Liver (tissue), 9 donors: ENCODE data around the gene CENPF. TPM values are rescaled to one million over a fixed set of nuclear protein-coding genes. Genes with fewer than 3 reads are reported as not detected.
"Not testable (repeated sequence)": the region's sequence is repeated elsewhere in the genome, so short reads cannot be mapped to it uniquely, and the experiment has no call there.

Experiments used
- DNase-seq: peaks from one replicate; pipeline ENCODE4 v3.0.0-alpha.2; 2017; ENCODE audit warnings: low spot score
- H3K27ac ChIP-seq, 2 donors: one replicate each; pipeline ENCODE4 v1.7.0; 2013; ENCODE audit warnings: inconsistent platforms in 2 of 2, low read length in 2 of 2, control low read depth in 1 of 2, low read depth in 1 of 2, mild to moderate bottlenecking in 1 of 2
- H3K27me3 ChIP-seq, 4 donors: one replicate each; pipeline versions ENCODE4 v1.6.1 to v1.7.0; 2013; ENCODE audit warnings: low read length in 3 of 4, inconsistent platforms in 1 of 4, mild to moderate bottlenecking in 1 of 4, moderate library complexity in 1 of 4; ENCODE audit not compliant: control insufficient read depth in 4 of 4, insufficient read depth in 4 of 4
- H3K36me3 ChIP-seq, 4 donors: one replicate each; pipeline versions ENCODE4 v1.6.1 to v1.7.0; 2013; ENCODE audit warnings: low read length in 3 of 4, mild to moderate bottlenecking in 3 of 4, low read depth in 1 of 4, moderate library complexity in 1 of 4; ENCODE audit not compliant: control insufficient read depth in 4 of 4, insufficient read depth in 3 of 4
- H3K4me1 ChIP-seq, 4 donors: one replicate each; pipeline versions ENCODE4 v1.6.1 to v1.7.0; 2013; ENCODE audit warnings: low read length in 3 of 4, mild to moderate bottlenecking in 3 of 4, moderate library complexity in 1 of 4; ENCODE audit not compliant: control insufficient read depth in 4 of 4, insufficient read depth in 4 of 4
- H3K4me3 ChIP-seq, 3 donors: one replicate each; pipeline versions ENCODE4 v1.6.1 to v1.7.0; 2013; ENCODE audit warnings: low read length in 3 of 3, control low read depth in 1 of 3, low read depth in 1 of 3, mild to moderate bottlenecking in 1 of 3
- H3K9ac ChIP-seq, 2 donors: one replicate each; pipeline ENCODE4 v1.7.0; 2013; ENCODE audit warnings: low read length in 2 of 2, mild to moderate bottlenecking in 2 of 2, moderate library complexity in 2 of 2, control low read depth in 1 of 2, low read depth in 1 of 2
- H3K9me3 ChIP-seq, 4 donors: one replicate each; pipeline versions ENCODE4 v1.6.1 to v1.7.0; 2013; ENCODE audit warnings: low read length in 3 of 4; ENCODE audit not compliant: control insufficient read depth in 4 of 4
- EGR1 ChIP-seq, 2 donors: IDR thresholded peaks; 2 replicates each; pipeline ENCODE4 v1.6.1; 2016 to 2018; ENCODE audit warnings: antibody characterized with exemption in 2 of 2, low read depth in 2 of 2
- FOXA2 ChIP-seq: IDR thresholded peaks from 2 replicates; pipeline ENCODE4 v1.6.1; 2016; ENCODE audit warnings: antibody characterized with exemption
- HNF4A ChIP-seq, 2 donors: conservative IDR thresholded peaks; 2 replicates each; pipeline ENCODE4 v1.6.1; 2016; ENCODE audit warnings: antibody characterized with exemption in 2 of 2, mild to moderate bottlenecking in 2 of 2
- JUND ChIP-seq, 2 donors: IDR thresholded peaks; 2 replicates each; pipeline ENCODE4 v1.6.1; 2016; ENCODE audit warnings: antibody characterized with exemption in 2 of 2
- NR2F2 ChIP-seq: IDR thresholded peaks from 2 replicates; pipeline ENCODE4 v1.6.1; 2016; ENCODE audit warnings: antibody characterized with exemption
- RAD21 ChIP-seq, 2 donors: IDR thresholded peaks; 2 replicates each; pipeline ENCODE4 v1.6.1; 2016; ENCODE audit warnings: antibody characterized with exemption in 2 of 2, mild to moderate bottlenecking in 2 of 2
- RXRA ChIP-seq, 2 donors: IDR thresholded peaks; 2 replicates each; pipeline ENCODE4 v1.6.1; 2017 to 2018; ENCODE audit warnings: antibody characterized with exemption in 2 of 2, mild to moderate bottlenecking in 1 of 2
- TAF1 ChIP-seq: conservative IDR thresholded peaks from 2 replicates; pipeline ENCODE4 v1.6.1; 2016; ENCODE audit warnings: antibody characterized with exemption, mild to moderate bottlenecking
- YY1 ChIP-seq: IDR thresholded peaks from 2 replicates; pipeline ENCODE4 v1.6.1; 2016; ENCODE audit warnings: antibody characterized with exemption, mild to moderate bottlenecking
- ZBTB33 ChIP-seq: IDR thresholded peaks from 2 replicates; pipeline ENCODE4 v1.6.1; 2016; ENCODE audit warnings: antibody characterized with exemption
- WGBS: extraction: QIAGEN DNeasy Blood & Tissue Kit; methylation state at CpG from one replicate; pipeline ENCODE4 v1.1.7; 2013; 5-methylcytosine and 5-hydroxymethylcytosine counted together
- polyA plus RNA-seq, 2 donors: library from polyadenylated mRNA; stranded (reverse) in 1 of 2; unstranded in 1 of 2; fragments of 200-250 nt in 1 of 2; fragments of >200 nt in 1 of 2; fragmentation: Nextera tagmentation in 1 of 2; extraction: Ambion mirVana in 1 of 2; gene quantifications; one replicate each; pipeline versions ENCODE4 v1.2.1 to v1.2.3, GENCODE V29; 2013 to 2015
- total RNA-seq, 2 donors: library from RNA; depleted of rRNA; stranded (reverse); fragments of >200 nt; gene quantifications; one replicate each; pipeline ENCODE4 v1.2.3, GENCODE V29; 2014
- TF ChIP-seq, protein P1 (sequence below): IDR thresholded peaks from 2 replicates; pipeline ENCODE4 v1.6.1; 2016; ENCODE audit warnings: antibody characterized with exemption
- TF ChIP-seq, protein P2 (sequence below): fragments of 150-350 bp; IDR thresholded peaks from 2 replicates; pipeline ENCODE4 v1.5.1; 2017; ENCODE audit warnings: improper control_type of control experiment, low read depth, low read length; ENCODE audit not compliant: missing input control
- TF ChIP-seq, protein P3 (sequence below): IDR thresholded peaks from 2 replicates; pipeline ENCODE4 v1.6.1; 2016; ENCODE audit warnings: antibody characterized with exemption, mild to moderate bottlenecking
- donor health status: healthy.
- donor health status: healthy.
- donor health status: healthy.
- donor health status: healthy.
- donor health status: healthy.

CENPF gene
- total and polyA plus RNA-seq, 4 donors, result 0.08 to 47.3 (median 1.5) TPM

DNA sequence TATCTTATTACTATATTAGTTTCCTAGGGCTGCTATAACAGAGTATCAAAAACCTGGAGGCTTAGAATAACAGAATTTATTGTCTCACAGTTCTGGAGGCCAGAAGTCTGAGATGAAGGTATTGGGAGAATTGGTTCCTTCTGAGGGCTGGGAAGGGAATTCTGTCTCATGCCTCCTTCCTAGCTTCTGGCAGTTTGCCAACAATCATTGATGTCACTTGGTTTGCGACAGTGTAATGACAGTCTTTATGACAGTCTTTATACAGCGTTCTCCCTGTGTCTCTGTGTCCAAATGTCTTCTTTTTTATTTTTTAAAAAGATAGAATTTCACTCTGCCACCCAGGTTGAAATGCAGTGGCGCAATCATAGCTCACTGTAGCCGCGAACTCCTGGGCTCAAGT lies 15.8 kb upstream of the CENPF start (continued):
- no peak for TF ChIP-seq JUND (IDR thresholded peaks at IDR 0.05)
- TF ChIP-seq FOXA2, result no peak

DNA sequence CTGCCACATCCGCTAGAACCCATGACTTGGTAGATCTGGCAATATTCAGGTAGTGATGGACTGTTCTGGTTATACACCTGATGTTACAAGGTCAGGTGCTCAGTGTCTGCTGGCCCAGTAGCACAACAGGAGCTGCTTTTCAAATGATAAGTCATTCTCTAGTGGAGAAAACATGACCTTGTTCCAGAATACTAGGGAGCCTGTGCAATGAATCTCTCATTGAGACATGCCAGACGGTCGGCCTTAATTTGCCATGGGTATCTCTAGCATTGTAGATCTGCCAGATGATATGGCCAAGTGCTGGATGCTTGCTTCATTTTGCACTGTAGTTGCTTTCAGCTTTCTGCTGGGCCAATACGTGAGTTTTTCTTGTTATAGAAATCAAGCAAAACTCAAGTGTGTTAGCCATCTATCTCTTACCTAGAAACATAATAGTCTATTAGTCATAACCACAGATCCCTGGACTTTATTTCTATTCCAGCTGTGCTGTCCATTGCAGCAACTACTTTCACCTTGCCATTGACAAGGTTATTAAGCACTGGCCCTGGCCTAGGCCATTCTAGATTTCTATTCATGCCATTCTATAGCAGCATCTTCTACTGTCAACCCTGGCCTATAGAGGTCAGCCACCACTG lies 13.9 kb upstream of the CENPF start:
- no peak overlapping the region for H3K27ac ChIP-seq
- no peaks in the 10 kb centered on the region for H3K36me3 ChIP-seq
- DNase-seq, result no peak
- H3K27me3 ChIP-seq, result no peaks in the 10 kb centered on the region
- TF ChIP-seq YY1 (no peak), FOXA2 (no peak), RAD21 (IDR thresholded peaks at IDR 0.05) (no peak), HNF4A (conservative IDR thresholded peaks at IDR 0.05) (no peak), NR2F2 (no peak), RXRA (IDR thresholded peaks at IDR 0.05) (no peak), TAF1 (no peak)
- TF ChIP-seq, protein P1, sequence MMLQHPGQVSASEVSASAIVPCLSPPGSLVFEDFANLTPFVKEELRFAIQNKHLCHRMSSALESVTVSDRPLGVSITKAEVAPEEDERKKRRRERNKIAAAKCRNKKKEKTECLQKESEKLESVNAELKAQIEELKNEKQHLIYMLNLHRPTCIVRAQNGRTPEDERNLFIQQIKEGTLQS, result no peak
- TF ChIP-seq, protein P2, sequence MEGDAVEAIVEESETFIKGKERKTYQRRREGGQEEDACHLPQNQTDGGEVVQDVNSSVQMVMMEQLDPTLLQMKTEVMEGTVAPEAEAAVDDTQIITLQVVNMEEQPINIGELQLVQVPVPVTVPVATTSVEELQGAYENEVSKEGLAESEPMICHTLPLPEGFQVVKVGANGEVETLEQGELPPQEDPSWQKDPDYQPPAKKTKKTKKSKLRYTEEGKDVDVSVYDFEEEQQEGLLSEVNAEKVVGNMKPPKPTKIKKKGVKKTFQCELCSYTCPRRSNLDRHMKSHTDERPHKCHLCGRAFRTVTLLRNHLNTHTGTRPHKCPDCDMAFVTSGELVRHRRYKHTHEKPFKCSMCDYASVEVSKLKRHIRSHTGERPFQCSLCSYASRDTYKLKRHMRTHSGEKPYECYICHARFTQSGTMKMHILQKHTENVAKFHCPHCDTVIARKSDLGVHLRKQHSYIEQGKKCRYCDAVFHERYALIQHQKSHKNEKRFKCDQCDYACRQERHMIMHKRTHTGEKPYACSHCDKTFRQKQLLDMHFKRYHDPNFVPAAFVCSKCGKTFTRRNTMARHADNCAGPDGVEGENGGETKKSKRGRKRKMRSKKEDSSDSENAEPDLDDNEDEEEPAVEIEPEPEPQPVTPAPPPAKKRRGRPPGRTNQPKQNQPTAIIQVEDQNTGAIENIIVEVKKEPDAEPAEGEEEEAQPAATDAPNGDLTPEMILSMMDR, result no peak
- TF ChIP-seq, protein P3, sequence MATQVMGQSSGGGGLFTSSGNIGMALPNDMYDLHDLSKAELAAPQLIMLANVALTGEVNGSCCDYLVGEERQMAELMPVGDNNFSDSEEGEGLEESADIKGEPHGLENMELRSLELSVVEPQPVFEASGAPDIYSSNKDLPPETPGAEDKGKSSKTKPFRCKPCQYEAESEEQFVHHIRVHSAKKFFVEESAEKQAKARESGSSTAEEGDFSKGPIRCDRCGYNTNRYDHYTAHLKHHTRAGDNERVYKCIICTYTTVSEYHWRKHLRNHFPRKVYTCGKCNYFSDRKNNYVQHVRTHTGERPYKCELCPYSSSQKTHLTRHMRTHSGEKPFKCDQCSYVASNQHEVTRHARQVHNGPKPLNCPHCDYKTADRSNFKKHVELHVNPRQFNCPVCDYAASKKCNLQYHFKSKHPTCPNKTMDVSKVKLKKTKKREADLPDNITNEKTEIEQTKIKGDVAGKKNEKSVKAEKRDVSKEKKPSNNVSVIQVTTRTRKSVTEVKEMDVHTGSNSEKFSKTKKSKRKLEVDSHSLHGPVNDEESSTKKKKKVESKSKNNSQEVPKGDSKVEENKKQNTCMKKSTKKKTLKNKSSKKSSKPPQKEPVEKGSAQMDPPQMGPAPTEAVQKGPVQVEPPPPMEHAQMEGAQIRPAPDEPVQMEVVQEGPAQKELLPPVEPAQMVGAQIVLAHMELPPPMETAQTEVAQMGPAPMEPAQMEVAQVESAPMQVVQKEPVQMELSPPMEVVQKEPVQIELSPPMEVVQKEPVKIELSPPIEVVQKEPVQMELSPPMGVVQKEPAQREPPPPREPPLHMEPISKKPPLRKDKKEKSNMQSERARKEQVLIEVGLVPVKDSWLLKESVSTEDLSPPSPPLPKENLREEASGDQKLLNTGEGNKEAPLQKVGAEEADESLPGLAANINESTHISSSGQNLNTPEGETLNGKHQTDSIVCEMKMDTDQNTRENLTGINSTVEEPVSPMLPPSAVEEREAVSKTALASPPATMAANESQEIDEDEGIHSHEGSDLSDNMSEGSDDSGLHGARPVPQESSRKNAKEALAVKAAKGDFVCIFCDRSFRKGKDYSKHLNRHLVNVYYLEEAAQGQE, result no peak
- no peaks in the 10 kb centered on the region for H3K4me1 ChIP-seq
- H3K4me3 ChIP-seq, result no peak overlapping the region
- no peak overlapping the region for H3K9ac ChIP-seq
- WGBS, result 93% methylated on average over 4 of the region's 4 CpGs
- H3K9me3 ChIP-seq, result no peaks in the 10 kb centered on the region

GRCh38 chr1:214590696-214591095 lies 12.3 kb upstream of the CENPF start:
- Histone ChIP-seq H3K27me3 (no peaks in the 10 kb centered on the region), H3K9me3 (no peaks in the 10 kb centered on the region), H3K4me1 (no peaks in the 10 kb centered on the region), H3K36me3 (no peaks in the 10 kb centered on the region), H3K27ac (no peak overlapping the region), H3K9ac (no peak overlapping the region), H3K4me3 (no peak overlapping the region)
- WGBS, result 85% methylated on average over 5 of the region's 5 CpGs
- TF ChIP-seq FOXA2 (no peak), EGR1 (IDR thresholded peaks at IDR 0.05; ENCODE audit: low read depth in 2 of 2) (no peak), ZBTB33 (no peak), JUND (IDR thresholded peaks at IDR 0.05) (no peak)
- DNase-seq, result no peak

DNA sequence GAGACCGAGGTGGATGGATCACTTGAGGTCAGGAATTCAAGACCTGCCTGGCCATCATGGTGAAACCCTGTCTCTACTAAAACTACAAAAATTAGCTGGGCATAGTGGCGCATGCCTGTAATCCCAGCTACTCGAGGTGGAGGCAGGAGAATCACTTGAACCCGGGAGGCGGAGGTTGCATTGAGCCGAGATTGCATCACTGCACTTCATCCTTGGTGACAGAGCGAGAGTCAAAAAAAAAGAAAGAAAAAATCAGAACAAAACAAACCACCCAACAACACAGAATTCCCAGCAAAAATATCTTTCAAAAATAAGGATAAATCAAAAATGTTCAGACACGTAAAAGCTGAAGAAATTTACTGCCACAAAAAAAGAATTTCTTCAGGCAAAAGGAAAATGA lies 11.1 kb upstream of the CENPF start:
- H3K9me3 ChIP-seq, DNase-seq, H3K36me3 ChIP-seq, H3K27me3 ChIP-seq, H3K4me3 ChIP-seq, H3K27ac ChIP-seq, H3K9ac ChIP-seq, H3K4me1 ChIP-seq: not testable (repeated sequence)
- 81% methylated on average over 8 of the region's 8 CpGs for WGBS
